ENCODE measurements around the gene ZBTB33.

The ZBTB33 gene

DNA sequence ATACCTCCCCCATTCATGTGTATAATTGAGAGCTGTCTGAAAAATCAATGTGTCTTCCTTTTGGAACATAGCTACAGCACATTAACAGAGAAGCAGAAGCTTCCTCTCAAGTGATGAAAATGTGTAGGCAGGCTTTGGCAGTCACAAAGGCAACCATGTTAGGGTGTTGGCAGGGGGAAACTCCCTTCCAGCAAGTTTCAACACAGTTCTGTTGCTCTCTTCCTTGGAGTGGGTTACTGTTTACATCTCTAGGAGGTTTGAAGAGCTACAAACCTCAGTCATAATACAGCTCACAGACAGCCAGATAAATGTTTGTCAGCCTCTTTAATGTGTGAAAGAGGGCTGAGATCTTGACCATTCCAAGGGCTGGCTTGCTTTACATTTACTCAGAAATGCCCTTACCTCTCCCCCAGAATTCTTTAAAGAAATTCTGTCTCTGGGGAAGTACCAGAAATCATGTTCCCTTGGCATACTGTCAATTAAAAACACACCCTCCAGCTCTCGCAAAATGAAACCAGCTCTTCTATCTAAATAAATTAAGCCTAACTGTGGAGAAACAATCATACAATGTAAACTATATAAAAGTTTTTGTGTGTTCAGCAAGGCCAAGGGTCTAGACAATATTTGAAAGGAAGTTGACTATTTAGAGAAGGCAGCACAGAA, 18.9 kb downstream of the ZBTB33 start:
- no peaks in the 10 kb centered on the region for H3K4me1 ChIP-seq (ENCODE audit: control insufficient read depth, insufficient read depth, low read length)
- ChIA-PET POLR2A (interaction anchor here (1.5 kb wide), 1 partner anchor 11 kb away, joined by 3 read pairs; no protein-coding TSS in a partner anchor), CTCF (interaction anchor here (0.5 to 1.0 kb wide), 2 partner anchors 9 to 205 kb away, joined by 3 read pairs; no protein-coding TSS in a partner anchor)
- no peak overlapping the region for H3K27ac ChIP-seq (ENCODE audit: extremely low read depth, low read depth, low read length)
- no peaks in the 10 kb centered on the region for H3K9me3 ChIP-seq (ENCODE audit: control insufficient read depth, insufficient read depth, low read depth, low read length)
- H3K36me3 ChIP-seq (ENCODE audit: control insufficient read depth in 2 of 2, insufficient read depth in 1 of 2, low read length in 2 of 2), result peaks cover 0 to 3% of the 10 kb centered on the region in 2 experiments; a peak in 1 of 3 replicates
- no peak overlapping the region for H3K4me3 ChIP-seq (ENCODE audit: low read depth, low read length)
- TF ChIP-seq ZNF701 (tag by site-specific recombination; IDR thresholded peaks at IDR 0.05), result no peak
- no peak for TF ChIP-seq AEBP2 (tag by site-specific recombination; IDR thresholded peaks at IDR 0.05; ENCODE audit: borderline replicate concordance)
- TF ChIP-seq ZNF610 (tag by site-specific recombination; IDR thresholded peaks at IDR 0.05; ENCODE audit: borderline replicate concordance), result no peak
- TF ChIP-seq ZNF211 (tag by site-specific recombination; IDR thresholded peaks at IDR 0.05; ENCODE audit: low read depth), result no peak
- TF ChIP-seq KLF1 (tag by site-specific recombination; IDR thresholded peaks at IDR 0.05), result no peak
- TF ChIP-seq ZNF24 (tag by site-specific recombination; IDR thresholded peaks at IDR 0.05), result no peak
- no peak for TF ChIP-seq MZF1 (tag by site-specific recombination; IDR thresholded peaks at IDR 0.05; ENCODE audit: borderline replicate concordance)
- TF ChIP-seq, protein P1, sequence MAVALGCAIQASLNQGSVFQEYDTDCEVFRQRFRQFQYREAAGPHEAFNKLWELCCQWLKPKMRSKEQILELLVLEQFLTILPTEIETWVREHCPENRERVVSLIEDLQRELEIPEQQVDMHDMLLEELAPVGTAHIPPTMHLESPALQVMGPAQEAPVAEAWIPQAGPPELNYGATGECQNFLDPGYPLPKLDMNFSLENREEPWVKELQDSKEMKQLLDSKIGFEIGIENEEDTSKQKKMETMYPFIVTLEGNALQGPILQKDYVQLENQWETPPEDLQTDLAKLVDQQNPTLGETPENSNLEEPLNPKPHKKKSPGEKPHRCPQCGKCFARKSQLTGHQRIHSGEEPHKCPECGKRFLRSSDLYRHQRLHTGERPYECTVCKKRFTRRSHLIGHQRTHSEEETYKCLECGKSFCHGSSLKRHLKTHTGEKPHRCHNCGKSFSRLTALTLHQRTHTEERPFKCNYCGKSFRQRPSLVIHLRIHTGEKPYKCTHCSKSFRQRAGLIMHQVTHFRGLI (tag by site-specific recombination; IDR thresholded peaks at IDR 0.05), result no peak
- no peak for TF ChIP-seq ZSCAN23 (tag by site-specific recombination; IDR thresholded peaks at IDR 0.05)
- TF ChIP-seq, protein P2, sequence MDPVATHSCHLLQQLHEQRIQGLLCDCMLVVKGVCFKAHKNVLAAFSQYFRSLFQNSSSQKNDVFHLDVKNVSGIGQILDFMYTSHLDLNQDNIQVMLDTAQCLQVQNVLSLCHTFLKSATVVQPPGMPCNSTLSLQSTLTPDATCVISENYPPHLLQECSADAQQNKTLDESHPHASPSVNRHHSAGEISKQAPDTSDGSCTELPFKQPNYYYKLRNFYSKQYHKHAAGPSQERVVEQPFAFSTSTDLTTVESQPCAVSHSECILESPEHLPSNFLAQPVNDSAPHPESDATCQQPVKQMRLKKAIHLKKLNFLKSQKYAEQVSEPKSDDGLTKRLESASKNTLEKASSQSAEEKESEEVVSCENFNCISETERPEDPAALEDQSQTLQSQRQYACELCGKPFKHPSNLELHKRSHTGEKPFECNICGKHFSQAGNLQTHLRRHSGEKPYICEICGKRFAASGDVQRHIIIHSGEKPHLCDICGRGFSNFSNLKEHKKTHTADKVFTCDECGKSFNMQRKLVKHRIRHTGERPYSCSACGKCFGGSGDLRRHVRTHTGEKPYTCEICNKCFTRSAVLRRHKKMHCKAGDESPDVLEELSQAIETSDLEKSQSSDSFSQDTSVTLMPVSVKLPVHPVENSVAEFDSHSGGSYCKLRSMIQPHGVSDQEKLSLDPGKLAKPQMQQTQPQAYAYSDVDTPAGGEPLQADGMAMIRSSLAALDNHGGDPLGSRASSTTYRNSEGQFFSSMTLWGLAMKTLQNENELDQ (tag by site-specific recombination; IDR thresholded peaks at IDR 0.05; ENCODE audit: low read depth), result no peak
- no peak for TF ChIP-seq ZNF155 (tag by site-specific recombination; IDR thresholded peaks at IDR 0.05)
- no peak for TF ChIP-seq ELK4 (IDR thresholded peaks at IDR 0.05; ENCODE audit: borderline replicate concordance, low read depth, low read length)
- TF ChIP-seq ZNF214 (tag by site-specific recombination; IDR thresholded peaks at IDR 0.05; ENCODE audit: borderline replicate concordance), result no peak

- H3K36me3 ChIP-seq (ENCODE audit: control insufficient read depth in 2 of 2, insufficient read depth in 1 of 2, low read length in 2 of 2), result peaks cover 0 to 3% of the 10 kb centered on the region in 2 experiments; a peak in 1 of 3 replicates
- no peak overlapping the region for H3K27ac ChIP-seq (ENCODE audit: extremely low read depth, low read depth, low read length)
- H3K9me3 ChIP-seq (ENCODE audit: control insufficient read depth, insufficient read depth, low read depth, low read length), result no peaks in the 10 kb centered on the region
- H3K4me1 ChIP-seq (ENCODE audit: control insufficient read depth, insufficient read depth, low read length), result no peaks in the 10 kb centered on the region
- POLR2A ChIA-PET, result interaction anchor here (0.6 kb wide), 1 partner anchor 22 kb away, joined by 5 read pairs; no protein-coding TSS in a partner anchor
- no peak for TF ChIP-seq ZNF174 (tag by site-specific recombination; IDR thresholded peaks at IDR 0.05)
- TF ChIP-seq HOXA7 (CRISPR knock-in tag; IDR thresholded peaks at IDR 0.05; ENCODE audit: borderline replicate concordance), result no peak
- no peak for TF ChIP-seq KLF9 (tag by site-specific recombination; IDR thresholded peaks at IDR 0.05; ENCODE audit: low read depth)
- no peak for TF ChIP-seq TRIM28 (IDR thresholded peaks at IDR 0.05; ENCODE audit: borderline replicate concordance, low read length)
- no peak overlapping the region for H3K4me3 ChIP-seq (ENCODE audit: low read depth, low read length)
- CTCF ChIA-PET, result no interaction called here
Measured at GRCh38 chrX:120270567-120270966, 20.0 kb downstream of the ZBTB33 start.

Measured in HEK293 (cell line).